MCF 10A (cell line): ENCODE data around the gene CPT1B. TPM values are rescaled to one million over a fixed set of nuclear protein-coding genes. Genes with fewer than 3 reads are reported as not detected.

Source experiments
- BruUV-seq: library from RNA; stranded (reverse); fragments of 400-500 nt; replicated peaks from 2 replicates; lab custom pipeline; 2021; lab: Mats Ljungman, UMichigan
- CTCF ChIA-PET: fragments of 300-600 bp; sonication (Branson Sonifier 250); formaldehyde crosslinking; extraction: SDS; loops from one replicate; lab custom pipeline; 2021; ENCODE audit warnings: antibody characterized with exemption, inconsistent platforms; lab: Yijun Ruan, JAX
- POLR2A ChIA-PET: fragments of 300-600, 350-650 bp; sonication (Branson Sonifier 250); formaldehyde crosslinking; extraction: SDS; loops from one replicate; lab custom pipeline; 2020; ENCODE audit warnings: antibody characterized with exemption, inconsistent platforms; lab: Yijun Ruan, JAX
- DNase-seq: peaks from one replicate; pipeline ENCODE4 v3.0.0-alpha.2; 2018; ENCODE audit not compliant: unreplicated experiment
- H3K27ac Mint-ChIP-seq: one replicate; pipeline ENCODE4 v1.8.0; 2022; ENCODE audit warnings: mild to moderate bottlenecking, low read depth, mixed read lengths; ENCODE audit not compliant: unreplicated experiment
- H3K27me3 Mint-ChIP-seq: one replicate; pipeline ENCODE4 v1.8.0; 2022; ENCODE audit warnings: mixed read lengths; ENCODE audit not compliant: insufficient read depth, unreplicated experiment
- H3K36me3 Mint-ChIP-seq: one replicate; pipeline ENCODE4 v1.8.0; 2022; ENCODE audit warnings: mild to moderate bottlenecking, moderate library complexity, mixed read lengths; ENCODE audit not compliant: insufficient read depth, unreplicated experiment
- H3K4me1 Mint-ChIP-seq: one replicate; pipeline ENCODE4 v1.8.0; 2022; ENCODE audit warnings: mixed read lengths; ENCODE audit not compliant: insufficient read depth, unreplicated experiment
- H3K4me3 Mint-ChIP-seq: one replicate; pipeline ENCODE4 v1.8.0; 2022; ENCODE audit warnings: mild to moderate bottlenecking, moderate library complexity, mixed read lengths; ENCODE audit not compliant: unreplicated experiment
- H3K9me3 Mint-ChIP-seq: one replicate; pipeline ENCODE4 v1.8.0; 2022; ENCODE audit warnings: mixed read lengths; ENCODE audit not compliant: unreplicated experiment
- intact Hi-C: fragments of 100-400 bp; cut with micrococcal nuclease; formaldehyde crosslinking; loops from 2 replicates; pipeline ENCODE4 v1.14.1; 2022
- total RNA-seq: library from RNA; stranded (reverse); gene quantifications from 2 replicates; pipeline ENCODE4 v1.2.3, GENCODE V29; 2022
- TF ChIP-seq, protein P1 (sequence below): fragments of 200-600 bp; IDR thresholded peaks from one replicate; pipeline ENCODE4 v1.8.0; 2022; ENCODE audit warnings: antibody characterized with exemption, mild to moderate bottlenecking; ENCODE audit not compliant: unreplicated experiment

Gene CPT1B
- total RNA-seq, 1 experiment from 2014 or later: 52.2 TPM

DNA sequence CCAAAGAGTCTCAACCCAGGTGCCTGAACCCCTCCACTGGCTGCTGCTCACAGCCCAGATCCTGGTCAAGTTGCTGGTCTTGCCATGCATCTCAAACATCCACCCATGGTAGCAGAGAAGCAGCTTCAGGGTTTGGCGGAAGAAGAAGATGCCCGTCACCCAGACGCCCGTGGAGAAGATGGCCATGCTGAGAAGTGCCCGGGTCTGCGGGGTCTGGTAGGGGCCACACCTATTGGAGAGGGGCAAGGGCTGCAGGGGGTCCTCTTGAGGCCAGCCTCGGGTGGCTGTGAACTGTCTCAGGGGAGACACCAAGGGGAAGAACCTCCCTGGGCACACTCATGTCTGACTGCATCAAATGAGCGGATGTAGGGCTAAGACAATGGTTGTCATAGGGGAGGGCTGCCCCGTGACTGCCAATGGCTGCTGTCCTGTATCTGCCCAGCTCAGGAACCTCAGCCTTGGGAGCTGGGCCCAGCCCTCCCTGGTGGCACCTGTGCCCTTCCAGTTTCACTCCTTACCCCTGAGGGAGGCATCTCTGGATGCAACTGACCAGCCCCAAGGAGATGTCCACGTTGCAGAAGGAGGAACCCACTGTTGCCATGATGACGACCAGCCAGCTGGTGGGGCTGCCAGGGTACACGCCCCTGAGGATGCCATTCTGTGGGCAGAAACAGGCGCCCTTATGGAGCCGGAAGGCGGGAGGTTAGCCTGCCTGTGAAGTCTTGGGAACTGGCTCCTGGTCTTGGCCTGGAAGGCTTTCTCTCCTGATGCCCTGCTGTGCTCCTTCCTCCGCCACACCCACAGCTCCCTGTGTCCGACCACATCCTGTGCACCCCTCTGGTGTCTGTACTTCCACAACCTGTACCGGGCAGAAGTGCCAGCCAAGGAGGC lies 1.2 kb downstream of the CPT1B start:
- intact Hi-C loops: no loop called here
- CTCF ChIA-PET: no interaction called here
- TF ChIP-seq, protein P1, sequence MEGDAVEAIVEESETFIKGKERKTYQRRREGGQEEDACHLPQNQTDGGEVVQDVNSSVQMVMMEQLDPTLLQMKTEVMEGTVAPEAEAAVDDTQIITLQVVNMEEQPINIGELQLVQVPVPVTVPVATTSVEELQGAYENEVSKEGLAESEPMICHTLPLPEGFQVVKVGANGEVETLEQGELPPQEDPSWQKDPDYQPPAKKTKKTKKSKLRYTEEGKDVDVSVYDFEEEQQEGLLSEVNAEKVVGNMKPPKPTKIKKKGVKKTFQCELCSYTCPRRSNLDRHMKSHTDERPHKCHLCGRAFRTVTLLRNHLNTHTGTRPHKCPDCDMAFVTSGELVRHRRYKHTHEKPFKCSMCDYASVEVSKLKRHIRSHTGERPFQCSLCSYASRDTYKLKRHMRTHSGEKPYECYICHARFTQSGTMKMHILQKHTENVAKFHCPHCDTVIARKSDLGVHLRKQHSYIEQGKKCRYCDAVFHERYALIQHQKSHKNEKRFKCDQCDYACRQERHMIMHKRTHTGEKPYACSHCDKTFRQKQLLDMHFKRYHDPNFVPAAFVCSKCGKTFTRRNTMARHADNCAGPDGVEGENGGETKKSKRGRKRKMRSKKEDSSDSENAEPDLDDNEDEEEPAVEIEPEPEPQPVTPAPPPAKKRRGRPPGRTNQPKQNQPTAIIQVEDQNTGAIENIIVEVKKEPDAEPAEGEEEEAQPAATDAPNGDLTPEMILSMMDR: no peak
- POLR2A ChIA-PET: interaction anchor here (0.6 to 5.4 kb wide), 2 partner anchors 13 to 283 kb away, joined by 3 to 35 read pairs; partner anchors contain the start of gene SYCE3
- H3K27ac Mint-ChIP-seq: no peak overlapping the region
- H3K9me3 Mint-ChIP-seq: no peaks in the 10 kb centered on the region
- H3K4me3 Mint-ChIP-seq: no peak overlapping the region
- DNase-seq: no peak
- no peaks in the 10 kb centered on the region for H3K4me1 Mint-ChIP-seq
- H3K27me3 Mint-ChIP-seq: no peaks in the 10 kb centered on the region
- peaks cover 35% of the 10 kb centered on the region for H3K36me3 Mint-ChIP-seq
- BruUV-seq: no TSS peak

DNA sequence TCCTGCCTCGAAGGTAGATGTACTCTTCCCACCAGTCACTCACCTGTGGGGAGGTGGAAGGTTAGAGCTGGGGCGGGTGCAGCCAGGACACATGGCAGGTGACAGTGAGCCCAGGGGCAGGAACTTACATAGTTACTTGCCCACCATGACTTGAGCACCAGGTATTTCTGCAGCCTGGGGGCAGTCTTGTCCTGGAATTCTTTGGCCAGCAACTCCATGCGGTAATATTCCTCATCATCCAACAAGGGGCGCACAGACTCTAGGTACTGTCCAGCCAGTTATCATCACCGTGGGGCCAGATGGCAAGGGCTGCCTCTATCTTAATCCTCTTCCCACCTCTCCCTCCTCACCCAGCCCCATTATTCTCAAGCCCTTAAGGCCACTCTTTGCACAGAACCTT lies 2.2 kb downstream of the CPT1B start:
- CTCF ChIA-PET: interaction anchor here (0.6 to 2.2 kb wide), 2 partner anchors 45 to 111 kb away, joined by 3 to 13 read pairs; no protein-coding TSS in a partner anchor
- Mint-ChIP-seq H3K4me3 (no peak overlapping the region), H3K36me3 (peaks cover 39% of the 10 kb centered on the region), H3K27ac (no peak overlapping the region), H3K4me1 (no peaks in the 10 kb centered on the region), H3K27me3 (no peaks in the 10 kb centered on the region), H3K9me3 (no peaks in the 10 kb centered on the region)
- TF ChIP-seq, protein P1: peak; percentile 12
- peak; percentile 62 for DNase-seq
- no TSS peak for BruUV-seq
- POLR2A ChIA-PET: interaction anchor here (2.2 to 5.4 kb wide), 2 partner anchors 12 to 45 kb away, joined by 8 to 35 read pairs; partner anchors contain the start of gene SYCE3
- intact Hi-C loops: no loop called here

DNA sequence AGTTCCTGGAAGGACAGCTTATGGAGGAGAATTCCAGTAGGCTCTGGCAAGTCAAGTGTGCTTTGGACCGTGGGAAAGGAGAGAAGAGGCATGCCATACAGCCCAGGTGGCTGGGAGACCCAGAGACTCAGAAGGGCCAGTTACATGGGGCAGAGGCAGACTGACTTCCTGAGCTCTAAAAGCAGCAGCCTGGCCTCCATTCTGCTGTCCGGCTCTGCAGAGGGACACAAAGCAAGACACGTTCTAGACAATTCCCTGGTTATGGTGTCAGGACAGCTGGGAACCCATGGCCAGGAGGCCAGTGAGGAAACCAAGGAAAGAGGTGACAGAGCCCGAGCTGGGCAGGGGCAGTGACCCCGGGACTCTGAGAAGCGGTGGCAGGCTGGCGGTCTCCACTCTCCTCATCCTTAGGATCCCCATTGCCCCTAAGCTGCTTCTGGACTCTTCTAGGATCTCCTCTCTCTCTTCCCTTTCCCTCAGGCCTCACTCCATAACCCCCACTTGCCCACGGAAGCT lies 2.7 kb downstream of the CPT1B start:
- TF ChIP-seq, protein P1: no peak
- no peak for DNase-seq
- Mint-ChIP-seq H3K4me1 (no peaks in the 10 kb centered on the region), H3K9me3 (no peaks in the 10 kb centered on the region), H3K27ac (no peak overlapping the region), H3K36me3 (peaks cover 45% of the 10 kb centered on the region), H3K27me3 (no peaks in the 10 kb centered on the region), H3K4me3 (no peak overlapping the region)
- ChIA-PET CTCF (interaction anchor here (1.1 to 2.2 kb wide), 2 partner anchors 46 to 116 kb away, joined by 4 to 13 read pairs; no protein-coding TSS in a partner anchor), POLR2A (interaction anchor here (0.6 to 5.4 kb wide), 5 partner anchors 9 to 68 kb away, joined by 3 to 35 read pairs (median 4); partner anchors contain the start of genes LMF2 and SYCE3)
- intact Hi-C loops: no loop called here
- BruUV-seq: no TSS peak

DNA sequence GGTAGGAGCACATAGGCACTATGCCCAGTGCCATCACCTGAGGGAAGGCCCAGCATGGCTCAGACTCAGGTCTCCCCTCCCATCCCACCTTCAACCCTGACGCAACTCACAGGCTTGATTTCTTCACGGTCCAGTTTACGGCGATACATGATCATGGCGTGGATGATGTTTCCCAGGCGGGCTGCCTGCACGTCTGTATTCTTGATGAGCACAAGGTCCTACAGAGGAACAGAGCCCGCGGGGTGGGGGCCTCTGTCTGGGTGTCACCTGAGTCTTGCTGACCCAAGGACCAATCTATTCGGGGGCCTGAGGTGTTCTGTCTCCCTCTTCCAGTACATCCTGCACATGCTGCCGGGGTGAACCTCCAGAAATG lies 3.9 kb downstream of the CPT1B start:
- Mint-ChIP-seq H3K27me3 (no peaks in the 10 kb centered on the region), H3K27ac (no peak overlapping the region), H3K9me3 (no peaks in the 10 kb centered on the region), H3K4me3 (no peak overlapping the region), H3K36me3 (peaks cover 51% of the 10 kb centered on the region), H3K4me1 (no peaks in the 10 kb centered on the region)
- no peak for DNase-seq
- ChIA-PET POLR2A (interaction anchor here (2.2 to 5.4 kb wide), 2 partner anchors 11 to 47 kb away, joined by 8 to 35 read pairs; partner anchors contain the start of gene SYCE3), CTCF (interaction anchor here (0.8 to 2.2 kb wide), 4 partner anchors 11 to 117 kb away, joined by 3 to 13 read pairs (median 4); partner anchors contain the start of gene SYCE3)
- no TSS peak for BruUV-seq
- intact Hi-C loops: no loop called here
- TF ChIP-seq, protein P1: no peak
